ENCODE measurements around the gene LRRIQ3. TPM values are rescaled to one million over a fixed set of nuclear protein-coding genes. Genes with fewer than 3 reads are reported as not detected.

The LRRIQ3 gene
- total and polyA plus RNA-seq, 4 donors, result 0.65 to 2.0 (median 1.2) TPM

DNA sequence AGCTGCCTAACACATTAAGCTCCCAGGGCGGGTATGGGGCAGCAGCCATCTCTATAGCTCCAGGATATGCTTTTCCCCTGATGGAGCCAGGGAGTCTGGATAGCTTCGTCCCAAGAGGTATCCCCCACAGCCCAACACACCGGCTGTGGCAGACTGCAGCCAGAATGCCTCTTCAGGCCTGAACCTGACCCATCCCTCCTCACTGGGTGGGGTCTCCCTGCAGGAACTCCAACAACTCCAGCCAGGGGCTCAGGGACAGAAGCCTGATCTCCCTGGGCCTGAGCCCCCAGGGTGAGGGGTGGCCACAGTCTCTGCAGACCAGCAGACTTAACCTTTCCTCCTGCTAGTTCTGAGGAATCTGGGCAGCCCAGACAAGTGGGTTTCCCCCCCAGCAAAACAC, 159.9 kb downstream of the LRRIQ3 start:
- WGBS, 2 donors, result 77 to 93% methylated on average over 3 of the region's 3 CpGs
- TF ChIP-seq, protein P1, sequence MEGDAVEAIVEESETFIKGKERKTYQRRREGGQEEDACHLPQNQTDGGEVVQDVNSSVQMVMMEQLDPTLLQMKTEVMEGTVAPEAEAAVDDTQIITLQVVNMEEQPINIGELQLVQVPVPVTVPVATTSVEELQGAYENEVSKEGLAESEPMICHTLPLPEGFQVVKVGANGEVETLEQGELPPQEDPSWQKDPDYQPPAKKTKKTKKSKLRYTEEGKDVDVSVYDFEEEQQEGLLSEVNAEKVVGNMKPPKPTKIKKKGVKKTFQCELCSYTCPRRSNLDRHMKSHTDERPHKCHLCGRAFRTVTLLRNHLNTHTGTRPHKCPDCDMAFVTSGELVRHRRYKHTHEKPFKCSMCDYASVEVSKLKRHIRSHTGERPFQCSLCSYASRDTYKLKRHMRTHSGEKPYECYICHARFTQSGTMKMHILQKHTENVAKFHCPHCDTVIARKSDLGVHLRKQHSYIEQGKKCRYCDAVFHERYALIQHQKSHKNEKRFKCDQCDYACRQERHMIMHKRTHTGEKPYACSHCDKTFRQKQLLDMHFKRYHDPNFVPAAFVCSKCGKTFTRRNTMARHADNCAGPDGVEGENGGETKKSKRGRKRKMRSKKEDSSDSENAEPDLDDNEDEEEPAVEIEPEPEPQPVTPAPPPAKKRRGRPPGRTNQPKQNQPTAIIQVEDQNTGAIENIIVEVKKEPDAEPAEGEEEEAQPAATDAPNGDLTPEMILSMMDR (IDR thresholded peaks at IDR 0.05; ENCODE audit: control extremely low read depth, extremely low read depth), result no peak
- Histone ChIP-seq H3K9ac (ENCODE audit: insufficient read depth in 1 of 2, low read length in 2 of 2) (no peak overlapping the region), H3K27ac (ENCODE audit: low read depth in 1 of 2, low read length in 1 of 2) (no peak overlapping the region), H3K36me3 (ENCODE audit: control insufficient read depth in 4 of 4, insufficient read depth in 4 of 4, low read length in 4 of 4) (no peaks in the 10 kb centered on the region), H3K4me1 (ENCODE audit: control insufficient read depth in 5 of 5, insufficient read depth in 5 of 5, low read length in 5 of 5) (no peaks in the 10 kb centered on the region), H3K27me3 (ENCODE audit: control insufficient read depth in 3 of 3, insufficient read depth in 3 of 3, low read length in 2 of 3) (no peaks in the 10 kb centered on the region), H3K4me3 (no peak overlapping the region), H3K9me3 (ENCODE audit: control insufficient read depth in 4 of 4, insufficient read depth in 3 of 4, low read length in 3 of 4) (peaks cover 0 to 12% (median 2%) of the 10 kb centered on the region in 4 donors)
- ATAC-seq (ENCODE audit: insufficient read depth, low FRiP score) (no peak), DNase-seq (no peak)

DNA sequence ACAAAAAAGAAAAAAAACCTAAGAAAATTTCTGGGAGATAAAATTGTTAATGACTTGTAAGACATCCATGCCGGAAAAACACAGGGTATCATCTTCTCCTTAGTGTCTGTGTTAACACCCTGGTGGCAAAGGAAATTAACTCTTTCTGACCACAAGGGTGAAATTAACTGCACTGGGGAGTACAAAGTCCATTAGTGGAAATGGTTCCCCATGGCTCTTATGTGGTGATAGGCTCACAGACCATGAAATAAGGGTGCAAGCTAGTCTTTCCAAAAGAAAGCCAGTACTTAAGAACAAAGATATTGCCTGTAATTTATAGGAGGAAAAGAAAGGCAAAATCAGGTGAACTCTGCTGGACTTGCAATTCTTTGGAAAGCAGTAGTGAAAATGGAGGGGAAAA, 185.4 kb downstream of the LRRIQ3 start:
- Histone ChIP-seq H3K9me3 (ENCODE audit: control insufficient read depth in 4 of 4, insufficient read depth in 3 of 4, low read length in 3 of 4) (no peaks in the 10 kb centered on the region), H3K36me3 (ENCODE audit: control insufficient read depth in 4 of 4, insufficient read depth in 4 of 4, low read length in 4 of 4) (no peaks in the 10 kb centered on the region), H3K27me3 (ENCODE audit: control insufficient read depth in 3 of 3, insufficient read depth in 3 of 3, low read length in 2 of 3) (no peaks in the 10 kb centered on the region), H3K9ac (ENCODE audit: insufficient read depth in 1 of 2, low read length in 2 of 2) (no peak overlapping the region), H3K4me3 (no peak overlapping the region), H3K27ac (ENCODE audit: low read depth in 1 of 2, low read length in 1 of 2) (no peak overlapping the region), H3K4me1 (ENCODE audit: control insufficient read depth in 5 of 5, insufficient read depth in 5 of 5, low read length in 5 of 5) (no peaks in the 10 kb centered on the region)
- DNase-seq (no peak), ATAC-seq (ENCODE audit: insufficient read depth, low FRiP score) (no peak)
- 18 to 25% methylated on average over 1 of the region's 1 CpG for WGBS, 2 donors
- TF ChIP-seq, protein P1 (IDR thresholded peaks at IDR 0.05; ENCODE audit: control extremely low read depth, extremely low read depth), result no peak

DNA sequence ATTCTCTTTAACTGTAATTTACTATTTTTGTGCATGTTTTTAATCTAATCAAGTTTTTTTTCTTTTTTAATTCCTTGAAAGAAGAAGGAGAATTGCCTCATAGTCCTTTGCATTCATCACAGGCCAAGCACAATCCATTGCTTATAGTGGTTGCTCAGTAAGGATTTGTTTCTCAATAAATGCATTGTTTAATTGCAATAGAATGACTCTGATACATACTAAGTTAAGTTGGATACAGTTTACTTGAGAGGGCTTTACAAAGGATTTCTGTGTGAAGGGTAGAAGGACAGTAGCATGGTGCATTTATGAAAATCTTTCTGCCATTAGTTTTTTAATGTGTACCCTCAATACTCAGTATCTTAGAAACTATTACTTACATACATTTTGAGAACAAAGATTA, 186.2 kb downstream of the LRRIQ3 start:
- no peak overlapping the region for H3K27ac ChIP-seq (ENCODE audit: low read depth in 1 of 2, low read length in 1 of 2)
- TF ChIP-seq, protein P1 (IDR thresholded peaks at IDR 0.05; ENCODE audit: control extremely low read depth, extremely low read depth), result no peak
- ATAC-seq (ENCODE audit: insufficient read depth, low FRiP score) (no peak), DNase-seq (no peak)
- no peaks in the 10 kb centered on the region for H3K36me3 ChIP-seq (ENCODE audit: control insufficient read depth in 4 of 4, insufficient read depth in 4 of 4, low read length in 4 of 4)
- H3K4me1 ChIP-seq (ENCODE audit: control insufficient read depth in 5 of 5, insufficient read depth in 5 of 5, low read length in 5 of 5), result no peaks in the 10 kb centered on the region
- no peaks in the 10 kb centered on the region for H3K9me3 ChIP-seq (ENCODE audit: control insufficient read depth in 4 of 4, insufficient read depth in 3 of 4, low read length in 3 of 4)
- H3K9ac ChIP-seq (ENCODE audit: insufficient read depth in 1 of 2, low read length in 2 of 2), result no peak overlapping the region
- H3K4me3 ChIP-seq, result no peak overlapping the region
- H3K27me3 ChIP-seq (ENCODE audit: control insufficient read depth in 3 of 3, insufficient read depth in 3 of 3, low read length in 2 of 3), result no peaks in the 10 kb centered on the region

DNA sequence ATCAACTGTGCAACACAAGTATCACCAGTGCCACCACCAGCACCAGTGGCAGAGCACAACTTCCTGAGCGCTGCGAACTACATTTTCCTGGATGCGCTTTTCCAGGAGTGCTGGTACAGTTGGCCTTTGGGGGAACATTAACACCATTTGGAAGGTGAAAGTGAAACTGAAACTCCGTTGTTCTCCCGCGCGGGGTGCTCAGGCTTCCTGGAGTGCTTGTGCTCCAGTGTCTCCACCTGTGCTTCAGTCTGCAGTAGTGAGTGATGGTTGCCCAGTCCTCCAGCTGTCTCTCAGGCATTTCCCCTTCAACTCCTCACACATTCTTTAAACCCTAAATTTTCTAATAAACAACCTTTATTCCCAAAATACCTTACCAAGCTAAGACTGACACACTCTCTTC, 187.8 kb downstream of the LRRIQ3 start:
- Histone ChIP-seq H3K36me3 (ENCODE audit: control insufficient read depth in 4 of 4, insufficient read depth in 4 of 4, low read length in 4 of 4) (no peaks in the 10 kb centered on the region), H3K27ac (ENCODE audit: low read depth in 1 of 2, low read length in 1 of 2) (no peak overlapping the region), H3K4me3 (no peak overlapping the region), H3K9ac (ENCODE audit: insufficient read depth in 1 of 2, low read length in 2 of 2) (no peak overlapping the region), H3K4me1 (ENCODE audit: control insufficient read depth in 5 of 5, insufficient read depth in 5 of 5, low read length in 5 of 5) (no peaks in the 10 kb centered on the region), H3K9me3 (ENCODE audit: control insufficient read depth in 4 of 4, insufficient read depth in 3 of 4, low read length in 3 of 4) (no peaks in the 10 kb centered on the region), H3K27me3 (ENCODE audit: control insufficient read depth in 3 of 3, insufficient read depth in 3 of 3, low read length in 2 of 3) (no peaks in the 10 kb centered on the region)
- TF ChIP-seq, protein P1 (IDR thresholded peaks at IDR 0.05; ENCODE audit: control extremely low read depth, extremely low read depth), result no peak
- WGBS, 2 donors, result 71 to 76% methylated on average over 7 of the region's 7 CpGs
- DNase-seq (no peak), ATAC-seq (ENCODE audit: insufficient read depth, low FRiP score) (no peak)
